HG03039 (cell line): ENCODE measurements around the gene SLC2A13.
"Not testable (repeated sequence)": the region's sequence is repeated elsewhere in the genome, so short reads cannot be mapped to it uniquely, and the experiment has no call there.

ENCODE experiments used
- ATAC-seq: cut with Tn5 transposase; IDR thresholded peaks from one replicate; pipeline ENCODE4 v1.9.1; 2021; ENCODE audit warnings: mild to moderate bottlenecking, moderate library complexity; ENCODE audit not compliant: unreplicated experiment

Gene SLC2A13

GRCh38 chr12:39830171-39830570 is 275.7 kb downstream of the SLC2A13 start:
- no peak for ATAC-seq

GRCh38 chr12:39824505-39825212 is 281.2 kb downstream of the SLC2A13 start:
- ATAC-seq = no peak

- ATAC-seq = no peak
Observed at GRCh38 chr12:39816671-39817185, 289.2 kb downstream of the SLC2A13 start.

- ATAC-seq = no peak
Observed at GRCh38 chr12:39815746-39816145, 290.1 kb downstream of the SLC2A13 start.

- ATAC-seq = no peak
Observed at GRCh38 chr12:39814626-39815025, 291.3 kb downstream of the SLC2A13 start.

- no peak for ATAC-seq
Observed at GRCh38 chr12:39813776-39814175, 292.1 kb downstream of the SLC2A13 start.

- not testable (repeated sequence) for ATAC-seq
Observed at GRCh38 chr12:39812456-39812855, 293.4 kb downstream of the SLC2A13 start.

- no peak for ATAC-seq
Observed at GRCh38 chr12:39807043-39807442, 298.8 kb downstream of the SLC2A13 start.

GRCh38 chr12:39805651-39806050 is 300.2 kb downstream of the SLC2A13 start:
- ATAC-seq = no peak

GRCh38 chr12:39804898-39805297 is 301.0 kb downstream of the SLC2A13 start:
- ATAC-seq = no peak

GRCh38 chr12:39804479-39804878 is 301.4 kb downstream of the SLC2A13 start:
- ATAC-seq = no peak

GRCh38 chr12:39803151-39803550 is 302.7 kb downstream of the SLC2A13 start:
- no peak for ATAC-seq

GRCh38 chr12:39798977-39799376 is 306.9 kb downstream of the SLC2A13 start:
- ATAC-seq = no peak

GRCh38 chr12:39798429-39798828 is 307.5 kb downstream of the SLC2A13 start:
- no peak for ATAC-seq

GRCh38 chr12:39795481-39795880 is 310.4 kb downstream of the SLC2A13 start:
- ATAC-seq = no peak

GRCh38 chr12:39792938-39793337 is 312.9 kb downstream of the SLC2A13 start:
- ATAC-seq = no peak

- no peak for ATAC-seq
Observed at GRCh38 chr12:39788239-39788638, 317.6 kb downstream of the SLC2A13 start.

GRCh38 chr12:39785814-39786213 is 320.1 kb downstream of the SLC2A13 start:
- not testable (repeated sequence) for ATAC-seq

GRCh38 chr12:39782026-39782545 is 323.8 kb downstream of the SLC2A13 start:
- no peak for ATAC-seq

- ATAC-seq = no peak
Observed at GRCh38 chr12:39780913-39781446, 324.9 kb downstream of the SLC2A13 start.

GRCh38 chr12:39780411-39780912 is 325.4 kb downstream of the SLC2A13 start:
- no peak for ATAC-seq

- ATAC-seq = no peak
Observed at GRCh38 chr12:39779768-39780340, 326.0 kb downstream of the SLC2A13 start.
